ENCODE data around the gene HOXA11.

The HOXA11 gene

GRCh38 chr7:27191833-27192545 lies 7.0 kb upstream of the HOXA11 start:
- no peak overlapping the region for H3K4me3 ChIP-seq (ENCODE audit: low read depth, low read length)
- TF ChIP-seq CTCF (IDR thresholded peaks at IDR 0.05; ENCODE audit: borderline replicate concordance, insufficient read depth, low read depth, low read length), result no peak

GRCh38 chr7:27191161-27191731 lies 6.2 kb upstream of the HOXA11 start:
- no peak for TF ChIP-seq CTCF (IDR thresholded peaks at IDR 0.05; ENCODE audit: borderline replicate concordance, insufficient read depth, low read depth, low read length)
- no peak overlapping the region for H3K4me3 ChIP-seq (ENCODE audit: low read depth, low read length)

- no peak overlapping the region for H3K4me3 ChIP-seq (ENCODE audit: low read depth, low read length)
- TF ChIP-seq CTCF (IDR thresholded peaks at IDR 0.05; ENCODE audit: borderline replicate concordance, insufficient read depth, low read depth, low read length), result no peak
These were observed 5.1 kb upstream of the HOXA11 start for GRCh38 chr7:27189997-27190748.

- no peak overlapping the region for H3K4me3 ChIP-seq (ENCODE audit: low read depth, low read length)
- no peak for TF ChIP-seq CTCF (IDR thresholded peaks at IDR 0.05; ENCODE audit: borderline replicate concordance, insufficient read depth, low read depth, low read length)
These were observed 4.4 kb upstream of the HOXA11 start for GRCh38 chr7:27189295-27189996.

GRCh38 chr7:27188386-27189294 lies 3.6 kb upstream of the HOXA11 start:
- TF ChIP-seq CTCF (IDR thresholded peaks at IDR 0.05; ENCODE audit: borderline replicate concordance, insufficient read depth, low read depth, low read length), result no peak

More at GRCh38 chr7:27188386-27189294, 3.6 kb upstream of the HOXA11 start:
- H3K4me3 ChIP-seq (ENCODE audit: low read depth, low read length), result no peak overlapping the region
